Measurements from ENCODE around the gene TRABD2A.

DNA sequence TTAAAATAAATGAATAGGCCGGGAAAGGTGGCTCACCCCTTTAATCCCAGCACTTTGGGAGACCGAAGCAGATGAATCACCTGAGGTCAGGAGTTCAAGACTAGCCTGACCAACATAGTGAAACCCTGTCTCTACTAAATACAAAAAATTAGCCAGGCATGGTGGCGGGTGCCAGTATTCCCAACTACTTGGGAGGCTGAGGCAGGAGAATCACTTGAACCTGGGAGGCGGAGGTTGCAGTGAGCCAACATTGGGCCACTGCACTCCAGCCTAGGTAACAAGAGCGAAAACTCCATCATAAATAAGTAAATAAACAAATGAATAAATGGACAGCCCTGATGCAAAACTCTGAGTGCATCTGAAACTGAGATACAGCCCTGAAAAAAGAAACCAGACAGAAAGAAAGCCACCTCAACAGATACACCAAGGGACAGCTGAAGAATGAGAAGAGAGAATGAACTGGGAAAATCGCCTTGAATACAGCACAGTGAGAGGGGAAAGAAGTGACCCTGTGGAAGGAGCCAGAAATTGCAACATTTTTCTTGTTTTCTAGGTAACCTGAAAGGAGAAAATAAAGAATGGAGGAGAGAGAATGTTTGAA, 64.4 kb downstream of the TRABD2A start:
- TF ChIP-seq, protein P1, sequence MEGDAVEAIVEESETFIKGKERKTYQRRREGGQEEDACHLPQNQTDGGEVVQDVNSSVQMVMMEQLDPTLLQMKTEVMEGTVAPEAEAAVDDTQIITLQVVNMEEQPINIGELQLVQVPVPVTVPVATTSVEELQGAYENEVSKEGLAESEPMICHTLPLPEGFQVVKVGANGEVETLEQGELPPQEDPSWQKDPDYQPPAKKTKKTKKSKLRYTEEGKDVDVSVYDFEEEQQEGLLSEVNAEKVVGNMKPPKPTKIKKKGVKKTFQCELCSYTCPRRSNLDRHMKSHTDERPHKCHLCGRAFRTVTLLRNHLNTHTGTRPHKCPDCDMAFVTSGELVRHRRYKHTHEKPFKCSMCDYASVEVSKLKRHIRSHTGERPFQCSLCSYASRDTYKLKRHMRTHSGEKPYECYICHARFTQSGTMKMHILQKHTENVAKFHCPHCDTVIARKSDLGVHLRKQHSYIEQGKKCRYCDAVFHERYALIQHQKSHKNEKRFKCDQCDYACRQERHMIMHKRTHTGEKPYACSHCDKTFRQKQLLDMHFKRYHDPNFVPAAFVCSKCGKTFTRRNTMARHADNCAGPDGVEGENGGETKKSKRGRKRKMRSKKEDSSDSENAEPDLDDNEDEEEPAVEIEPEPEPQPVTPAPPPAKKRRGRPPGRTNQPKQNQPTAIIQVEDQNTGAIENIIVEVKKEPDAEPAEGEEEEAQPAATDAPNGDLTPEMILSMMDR (IDR thresholded peaks at IDR 0.05): no peak
- no peak for TF ChIP-seq POLR2A (IDR thresholded peaks at IDR 0.05)

All from body of pancreas (tissue), 4 donors.